Activated naive CD8-positive, alpha-beta T cell (primary cell): ENCODE results near the gene MARCHF2.
A peak's percentile ranks its signal among the peaks of the same experiment; 100 is the strongest.
"Not testable (repeated sequence)": the region's sequence is repeated elsewhere in the genome, so short reads cannot be mapped to it uniquely, and the experiment has no call there.

Experiments used
- H3K27ac Mint-ChIP-seq: one replicate; pipeline ENCODE4 v1.8.0; 2021; ENCODE audit warnings: mixed read lengths
- H3K27me3 Mint-ChIP-seq: one replicate; pipeline ENCODE4 v1.8.0; 2021; ENCODE audit warnings: mixed read lengths
- H3K36me3 Mint-ChIP-seq: one replicate; pipeline ENCODE4 v1.8.0; 2021; ENCODE audit warnings: mixed read lengths
- H3K4me1 Mint-ChIP-seq: one replicate; pipeline ENCODE4 v1.8.0; 2021; ENCODE audit warnings: low read depth, mixed read lengths
- H3K4me3 Mint-ChIP-seq: one replicate; pipeline ENCODE4 v1.8.0; 2021; ENCODE audit warnings: mild to moderate bottlenecking, mixed read lengths
- H3K9me3 Mint-ChIP-seq: one replicate; pipeline ENCODE4 v1.8.0; 2021; ENCODE audit warnings: low read depth, mixed read lengths

The MARCHF2 gene

GRCh38 chr19:8412783-8413628, at the start of gene MARCHF2:
MARCHF2 (plus strand) TSS chr19:8413305; CDS start chr19:8421841, 8,536 bp downstream.
- Mint-ChIP-seq H3K9me3 (no peaks in the 10 kb centered on the region), H3K4me3 (peak within 1 kb of the TSS; percentile 77), H3K27ac (no peak within 1 kb of the TSS), H3K4me1 (peaks cover 8% of the 10 kb centered on the region), H3K27me3 (no peaks in the 10 kb centered on the region), H3K36me3 (no peaks in the 10 kb centered on the region)

- Mint-ChIP-seq H3K9me3 (no peaks in the 10 kb centered on the region), H3K27me3 (peaks cover 23% of the 10 kb centered on the region), H3K4me1 (peaks cover 10% of the 10 kb centered on the region), H3K4me3 (peak within 1 kb of the TSS; percentile 88), H3K27ac (no peak within 1 kb of the TSS), H3K36me3 (no peaks in the 10 kb centered on the region)
Measured at GRCh38 chr19:8363803-8364771, 49.0 kb upstream of the MARCHF2 start, which contains the start of gene ANGPTL4. ANGPTL4 (plus strand) TSS chr19:8364155; CDS start chr19:8364322, 167 bp downstream.

GRCh38 chr19:8366121-8366581, 47.0 kb upstream of the MARCHF2 start:
- peaks cover 23% of the 10 kb centered on the region for H3K27me3 Mint-ChIP-seq

GRCh38 chr19:8366961-8367326, 46.2 kb upstream of the MARCHF2 start:
- Mint-ChIP-seq H3K36me3 (no peaks in the 10 kb centered on the region), H3K27me3 (peaks cover 20% of the 10 kb centered on the region), H3K9me3 (no peaks in the 10 kb centered on the region), H3K4me1 (peaks cover 8% of the 10 kb centered on the region), H3K27ac (no peak overlapping the region), H3K4me3 (no peak overlapping the region)

More at GRCh38 chr19:8366121-8366581, 47.0 kb upstream of the MARCHF2 start:
- Mint-ChIP-seq H3K9me3 (no peaks in the 10 kb centered on the region), H3K4me1 (peaks cover 10% of the 10 kb centered on the region), H3K4me3 (no peak overlapping the region), H3K27ac (no peak overlapping the region), H3K36me3 (no peaks in the 10 kb centered on the region)

- H3K36me3 Mint-ChIP-seq, result no peaks in the 10 kb centered on the region
- peaks cover 8% of the 10 kb centered on the region for H3K4me1 Mint-ChIP-seq
- H3K27me3 Mint-ChIP-seq, result peaks cover 18% of the 10 kb centered on the region
- H3K4me3 Mint-ChIP-seq, result no peak overlapping the region
- H3K9me3 Mint-ChIP-seq, result no peaks in the 10 kb centered on the region
- no peak overlapping the region for H3K27ac Mint-ChIP-seq
Measured at GRCh38 chr19:8367327-8368001, 45.6 kb upstream of the MARCHF2 start.

GRCh38 chr19:8370176-8371010, 42.7 kb upstream of the MARCHF2 start:
- no peak overlapping the region for H3K27ac Mint-ChIP-seq
- no peak overlapping the region for H3K4me3 Mint-ChIP-seq
- H3K4me1 Mint-ChIP-seq, result no peaks in the 10 kb centered on the region
- H3K36me3 Mint-ChIP-seq, result no peaks in the 10 kb centered on the region
- no peaks in the 10 kb centered on the region for H3K9me3 Mint-ChIP-seq
- peaks cover 16% of the 10 kb centered on the region for H3K27me3 Mint-ChIP-seq

GRCh38 chr19:8371011-8371804, 41.9 kb upstream of the MARCHF2 start:
- peaks cover 12% of the 10 kb centered on the region for H3K27me3 Mint-ChIP-seq
- no peak overlapping the region for H3K27ac Mint-ChIP-seq
- no peak overlapping the region for H3K4me3 Mint-ChIP-seq
- no peaks in the 10 kb centered on the region for H3K9me3 Mint-ChIP-seq
- H3K4me1 Mint-ChIP-seq, result no peaks in the 10 kb centered on the region
- no peaks in the 10 kb centered on the region for H3K36me3 Mint-ChIP-seq

GRCh38 chr19:8373867-8374813, 39.0 kb upstream of the MARCHF2 start:
- H3K27ac Mint-ChIP-seq, result no peak overlapping the region
- H3K4me1 Mint-ChIP-seq, result peaks cover 12% of the 10 kb centered on the region
- H3K27me3 Mint-ChIP-seq, result no peaks in the 10 kb centered on the region
- H3K4me3 Mint-ChIP-seq, result no peak overlapping the region
- H3K36me3 Mint-ChIP-seq, result no peaks in the 10 kb centered on the region
- no peaks in the 10 kb centered on the region for H3K9me3 Mint-ChIP-seq

GRCh38 chr19:8375766-8376165, 37.3 kb upstream of the MARCHF2 start:
- H3K27ac Mint-ChIP-seq, H3K36me3 Mint-ChIP-seq, H3K4me3 Mint-ChIP-seq, H3K27me3 Mint-ChIP-seq, H3K9me3 Mint-ChIP-seq: not testable (repeated sequence)
- H3K4me1 Mint-ChIP-seq, result peaks cover 12% of the 10 kb centered on the region

- peaks cover 12% of the 10 kb centered on the region for H3K4me1 Mint-ChIP-seq
- H3K27me3 Mint-ChIP-seq, H3K4me3 Mint-ChIP-seq, H3K9me3 Mint-ChIP-seq, H3K36me3 Mint-ChIP-seq, H3K27ac Mint-ChIP-seq: not testable (repeated sequence)
Measured at GRCh38 chr19:8376373-8376974, 36.6 kb upstream of the MARCHF2 start.

GRCh38 chr19:8377598-8377997, 35.5 kb upstream of the MARCHF2 start:
- Mint-ChIP-seq H3K4me1 (peaks cover 12% of the 10 kb centered on the region), H3K9me3 (no peaks in the 10 kb centered on the region), H3K27me3 (no peaks in the 10 kb centered on the region), H3K36me3 (peaks cover 7% of the 10 kb centered on the region), H3K27ac (no peak overlapping the region), H3K4me3 (no peak overlapping the region)

GRCh38 chr19:8379156-8379891, 33.8 kb upstream of the MARCHF2 start:
- H3K4me1 Mint-ChIP-seq, result peaks cover 12% of the 10 kb centered on the region
- H3K9me3 Mint-ChIP-seq, H3K27ac Mint-ChIP-seq, H3K36me3 Mint-ChIP-seq, H3K4me3 Mint-ChIP-seq, H3K27me3 Mint-ChIP-seq: not testable (repeated sequence)
